CD4-positive, alpha-beta T cell treated with Interleukin-17A for 4 hours (primary cell): ENCODE results near the gene MYL7.
A peak's percentile ranks its signal among the peaks of the same experiment; 100 is the strongest.

ENCODE experiments used
- DNase-seq: peaks from one replicate; pipeline ENCODE4 v3.0.0-alpha.2; 2020; ENCODE audit warnings: mixed read lengths

The MYL7 gene

GRCh38 chr7:44110719-44111635, 30.2 kb downstream of the MYL7 start:
- DNase-seq: no peak

GRCh38 chr7:44109991-44110390, 31.1 kb downstream of the MYL7 start:
- no peak for DNase-seq

GRCh38 chr7:44108768-44109750, 32.1 kb downstream of the MYL7 start:
- no peak for DNase-seq

- DNase-seq: no peak
Observed at GRCh38 chr7:44107961-44108767, 33.0 kb downstream of the MYL7 start.

- no peak for DNase-seq
Observed at GRCh38 chr7:44107116-44107960, 33.8 kb downstream of the MYL7 start.

GRCh38 chr7:44106311-44107065, 34.6 kb downstream of the MYL7 start:
- DNase-seq: no peak

GRCh38 chr7:44105832-44106231, 35.3 kb downstream of the MYL7 start:
- DNase-seq: no peak

GRCh38 chr7:44104860-44105771, 36.0 kb downstream of the MYL7 start:
- DNase-seq: no peak

- peak; percentile 58 for DNase-seq
Observed at GRCh38 chr7:44103923-44104859, 36.9 kb downstream of the MYL7 start, which contains the start of gene AEBP1. Gene AEBP1, plus strand, starts transcription at chr7:44104345. Its CDS starts 321 bp downstream, at chr7:44104666.

GRCh38 chr7:44103566-44103922, 37.6 kb downstream of the MYL7 start:
- DNase-seq: no peak

- DNase-seq: no peak
Observed at GRCh38 chr7:44102846-44103565, 38.1 kb downstream of the MYL7 start.

- no peak for DNase-seq
Observed at GRCh38 chr7:44101966-44102845, 38.9 kb downstream of the MYL7 start.

GRCh38 chr7:44101303-44101965, 39.7 kb downstream of the MYL7 start:
- DNase-seq: no peak

- no peak for DNase-seq
Observed at GRCh38 chr7:44100458-44101302, 40.5 kb downstream of the MYL7 start.

- DNase-seq: no peak
Observed at GRCh38 chr7:44099669-44100068, 41.5 kb downstream of the MYL7 start.
